ENCODE data around the gene PIK3R5. TPM values are rescaled to one million over a fixed set of nuclear protein-coding genes. Genes with fewer than 3 reads are reported as not detected.

Gene PIK3R5
- total and polyA plus RNA-seq, 2 donors from 2014 or later, result 0.45 to 19.1 TPM

- DNase-seq (no peak), FAIRE-seq (no peak)
- Histone ChIP-seq H3K4me1 (ENCODE audit: control insufficient read depth in 2 of 3, insufficient read depth in 2 of 3, low read depth in 1 of 3, low read length in 3 of 3) (no peaks in the 10 kb centered on the region), H3K27me3 (ENCODE audit: control insufficient read depth, insufficient read depth, low read length) (no peaks in the 10 kb centered on the region), H3K4me3 (ENCODE audit: low read length in 3 of 3) (no peak overlapping the region), H3K9ac (ENCODE audit: low read length in 3 of 3) (no peak overlapping the region), H3K9me3 (ENCODE audit: control insufficient read depth in 2 of 3, insufficient read depth in 1 of 3, low read length in 3 of 3) (no peaks in the 10 kb centered on the region), H3K36me3 (ENCODE audit: control insufficient read depth in 2 of 3, insufficient read depth in 3 of 3, low read length in 3 of 3) (no peaks in the 10 kb centered on the region), H3K27ac (ENCODE audit: low read depth in 2 of 2, low read length in 2 of 2) (no peak overlapping the region)
- intact Hi-C loops (cut with DNase I), result no loop called here
- TF ChIP-seq CTCF (IDR thresholded peaks at IDR 0.05; ENCODE audit: borderline replicate concordance, extremely low read depth, insufficient read depth), result no peak
Measured at GRCh38 chr17:8892338-8892690, 73.2 kb downstream of the PIK3R5 start.

- intact Hi-C loops (cut with DNase I), result no loop called here
- H3K9me3 ChIP-seq (ENCODE audit: control insufficient read depth in 2 of 3, insufficient read depth in 1 of 3, low read length in 3 of 3), result no peaks in the 10 kb centered on the region
- H3K9ac ChIP-seq (ENCODE audit: low read length in 3 of 3), result no peak overlapping the region
- no peak overlapping the region for H3K27ac ChIP-seq (ENCODE audit: low read depth in 2 of 2, low read length in 2 of 2)
- DNase-seq, result no peak
- no peak overlapping the region for H3K4me3 ChIP-seq (ENCODE audit: low read length in 3 of 3)
- TF ChIP-seq CTCF (IDR thresholded peaks at IDR 0.05; ENCODE audit: borderline replicate concordance, extremely low read depth, insufficient read depth), result no peak
- no peaks in the 10 kb centered on the region for H3K27me3 ChIP-seq (ENCODE audit: control insufficient read depth, insufficient read depth, low read length)
- no peaks in the 10 kb centered on the region for H3K4me1 ChIP-seq (ENCODE audit: control insufficient read depth in 2 of 3, insufficient read depth in 2 of 3, low read depth in 1 of 3, low read length in 3 of 3)
- no peaks in the 10 kb centered on the region for H3K36me3 ChIP-seq (ENCODE audit: control insufficient read depth in 2 of 3, insufficient read depth in 3 of 3, low read length in 3 of 3)
- no peak for FAIRE-seq
Measured at GRCh38 chr17:8890671-8891070, 74.8 kb downstream of the PIK3R5 start.

DNA sequence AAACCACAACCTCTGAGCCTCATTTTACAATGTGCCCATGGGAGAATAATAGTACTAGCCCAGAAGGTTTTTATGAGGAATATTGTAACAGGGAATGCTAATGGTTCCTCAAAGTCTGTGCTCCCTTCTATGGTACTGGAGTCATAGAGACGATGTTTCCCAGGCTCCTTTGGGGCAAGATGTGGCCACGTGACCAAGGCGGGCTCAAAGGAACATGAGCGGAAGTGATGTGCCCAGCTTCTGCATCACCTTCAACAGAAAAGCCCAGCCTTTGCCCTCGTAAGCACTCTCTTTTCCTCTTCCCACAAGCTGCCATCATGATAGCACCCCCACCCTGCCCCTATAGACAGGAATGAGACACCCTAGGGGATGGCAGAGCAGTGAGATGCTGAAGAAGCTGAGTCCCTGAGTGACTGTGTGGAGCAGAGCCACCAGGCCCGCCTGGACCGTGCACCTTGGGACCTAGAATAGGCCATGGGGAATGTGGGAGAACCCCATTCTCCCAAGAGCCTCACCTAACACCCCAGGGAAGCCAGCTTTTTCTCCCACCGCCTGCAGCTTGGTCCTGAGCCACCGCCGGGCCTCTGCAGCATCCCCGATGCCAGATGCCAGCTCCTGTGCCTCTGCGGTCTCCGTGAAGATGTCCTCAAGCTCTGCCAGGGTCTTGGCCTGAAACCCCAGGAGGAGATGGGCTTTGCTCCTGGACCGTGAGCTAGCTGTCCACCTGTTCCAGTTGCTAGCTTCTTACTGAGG is 75.9 kb downstream of the PIK3R5 start:
- Histone ChIP-seq H3K36me3 (ENCODE audit: control insufficient read depth in 2 of 3, insufficient read depth in 3 of 3, low read length in 3 of 3) (no peaks in the 10 kb centered on the region), H3K27ac (ENCODE audit: low read depth in 2 of 2, low read length in 2 of 2) (no peak overlapping the region), H3K9ac (ENCODE audit: low read length in 3 of 3) (no peak overlapping the region), H3K4me1 (ENCODE audit: control insufficient read depth in 2 of 3, insufficient read depth in 2 of 3, low read depth in 1 of 3, low read length in 3 of 3) (no peaks in the 10 kb centered on the region), H3K27me3 (ENCODE audit: control insufficient read depth, insufficient read depth, low read length) (no peaks in the 10 kb centered on the region), H3K9me3 (ENCODE audit: control insufficient read depth in 2 of 3, insufficient read depth in 1 of 3, low read length in 3 of 3) (no peaks in the 10 kb centered on the region), H3K4me3 (ENCODE audit: low read length in 3 of 3) (no peak overlapping the region)
- no peak for DNase-seq
- no peak for FAIRE-seq
- intact Hi-C loops (cut with DNase I), result no loop called here
- TF ChIP-seq CTCF (IDR thresholded peaks at IDR 0.05; ENCODE audit: borderline replicate concordance, extremely low read depth, insufficient read depth), result no peak
